Measurements from ENCODE around the gene MID1.

The MID1 gene

GRCh38 chrX:10429908-10430307 is 190.5 kb downstream of the MID1 start:
- no peak for DNase-seq (ENCODE audit: low read depth)

GRCh38 chrX:10427249-10427648 is 193.1 kb downstream of the MID1 start:
- DNase-seq (ENCODE audit: low read depth), result no peak

GRCh38 chrX:10423716-10424115 is 196.7 kb downstream of the MID1 start:
- DNase-seq (ENCODE audit: low read depth), result no peak

- DNase-seq (ENCODE audit: low read depth), result no peak
Measured at GRCh38 chrX:10420134-10420533, 200.3 kb downstream of the MID1 start.

GRCh38 chrX:10416424-10416823 is 204.0 kb downstream of the MID1 start:
- no peak for DNase-seq (ENCODE audit: low read depth)

- DNase-seq (ENCODE audit: low read depth), result no peak
Measured at GRCh38 chrX:10415306-10416001, 204.9 kb downstream of the MID1 start.

GRCh38 chrX:10414862-10415261 is 205.5 kb downstream of the MID1 start:
- DNase-seq (ENCODE audit: low read depth), result no peak

- DNase-seq (ENCODE audit: low read depth), result no peak
Measured at GRCh38 chrX:10414156-10414824, 206.1 kb downstream of the MID1 start.

- DNase-seq (ENCODE audit: low read depth), result no peak
Measured at GRCh38 chrX:10404436-10404835, 215.9 kb downstream of the MID1 start.

GRCh38 chrX:10401239-10401638 is 219.1 kb downstream of the MID1 start:
- DNase-seq (ENCODE audit: low read depth), result no peak

GRCh38 chrX:10399043-10399741 is 221.2 kb downstream of the MID1 start:
- DNase-seq (ENCODE audit: low read depth), result no peak

- DNase-seq (ENCODE audit: low read depth), result no peak
Measured at GRCh38 chrX:10398215-10398614, 222.2 kb downstream of the MID1 start.

- DNase-seq (ENCODE audit: low read depth), result no peak
Measured at GRCh38 chrX:10397349-10397748, 223.0 kb downstream of the MID1 start.

GRCh38 chrX:10395643-10396042 is 224.7 kb downstream of the MID1 start:
- no peak for DNase-seq (ENCODE audit: low read depth)
